ENCODE data around the gene CRYBA4.

DNA sequence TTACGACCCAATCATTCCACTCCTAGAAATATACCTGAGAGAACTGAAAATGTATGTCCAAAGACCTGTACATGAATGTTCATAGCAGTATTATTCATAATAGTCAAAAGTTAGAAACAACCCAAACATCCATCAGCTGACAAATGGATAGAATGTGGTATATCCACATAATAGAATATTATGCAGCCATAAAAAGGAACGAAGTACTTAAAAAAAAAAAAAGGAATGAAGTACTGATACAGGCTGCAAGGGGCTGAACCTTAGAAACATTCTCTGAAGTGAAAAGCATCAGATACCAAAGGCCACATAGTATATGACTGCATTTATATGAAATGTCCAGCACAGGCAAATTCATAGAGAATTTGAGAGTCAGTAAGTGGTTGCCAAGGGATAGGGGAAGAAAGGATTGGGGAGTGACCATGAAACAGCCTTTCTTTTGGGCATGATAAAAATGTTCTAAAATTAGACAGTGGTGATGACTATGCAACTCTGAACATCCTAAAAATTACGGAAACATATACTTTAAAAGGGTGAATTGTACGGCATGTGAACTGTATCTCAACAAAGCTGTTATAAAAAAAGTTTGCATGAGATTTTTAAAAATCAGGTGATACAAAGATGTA is 33.7 kb upstream of the CRYBA4 start:
- TF ChIP-seq CTCF (IDR thresholded peaks at IDR 0.05; ENCODE audit: borderline replicate concordance, extremely low read depth, low read length, poor library complexity, severe bottlenecking): no peak
- no peak for TF ChIP-seq EZH2 (IDR thresholded peaks at IDR 0.05; ENCODE audit: borderline replicate concordance, low read depth, low read length, severe bottlenecking)

Data from DND-41 (cell line).